OCI-LY7 (cell line): ENCODE data around the gene RNF130. TPM values are rescaled to one million over a fixed set of nuclear protein-coding genes. Genes with fewer than 3 reads are reported as not detected.

Experiments
- BruUV-seq: library from RNA; stranded (reverse); fragments of 400-500 nt; replicated peaks from 2 replicates; lab custom pipeline; 2021; lab: Mats Ljungman, UMichigan
- CTCF ChIA-PET: fragments of 300-600 bp; sonication (Branson Sonifier 250); formaldehyde crosslinking; loops from one replicate; lab custom pipeline; 2022; ENCODE audit warnings: antibody characterized with exemption; ENCODE audit not compliant: unreplicated experiment; lab: Charles Lee
- POLR2A ChIA-PET: fragments of 300-600 bp; sonication (Branson Sonifier 250); formaldehyde crosslinking; loops from one replicate; lab custom pipeline; 2022; ENCODE audit warnings: antibody characterized with exemption; lab: Charles Lee
- DNase-seq: peaks from one replicate; pipeline ENCODE4 v3.0.0-alpha.2; 2015; ENCODE audit warnings: low spot score
- H2AFZ ChIP-seq: fragments of 200-600 bp; sonication (generic), shearing (Covaris generic); 2 replicates; pipeline ENCODE4 v1.6.1; 2014; ENCODE audit warnings: mild to moderate bottlenecking, antibody characterized with exemption, low read length, moderate library complexity
- H3K27ac ChIP-seq: fragments of 200-600 bp; sonication (generic); 2 replicates; pipeline ENCODE4 v1.5.1; 2014; ENCODE audit warnings: mixed run types, low read depth, mild to moderate bottlenecking, moderate library complexity, low read length, inconsistent platforms; ENCODE audit not compliant: poor library complexity, severe bottlenecking
- H3K36me3 ChIP-seq: fragments of 200-600 bp; sonication (generic); 2 replicates; pipeline ENCODE4 v1.6.1; 2014; ENCODE audit warnings: mild to moderate bottlenecking, antibody characterized with exemption, low read length, moderate library complexity, mixed read lengths; ENCODE audit not compliant: insufficient read depth
- H3K4me1 ChIP-seq: fragments of 200-600 bp; sonication (generic); 2 replicates; pipeline ENCODE4 v1.5.1; 2014; ENCODE audit warnings: mild to moderate bottlenecking, low read length; ENCODE audit not compliant: insufficient read depth, poor library complexity, severe bottlenecking
- H3K4me2 ChIP-seq: fragments of 200-600 bp; sonication (generic); 2 replicates; pipeline ENCODE4 v1.6.1; 2014; ENCODE audit warnings: mild to moderate bottlenecking, low read length
- H3K4me3 ChIP-seq: fragments of 200-600 bp; sonication (generic); 2 replicates; pipeline ENCODE4 v1.5.1; 2014; ENCODE audit warnings: mild to moderate bottlenecking, low read depth, low read length; ENCODE audit not compliant: poor library complexity, severe bottlenecking
- H3K79me2 ChIP-seq: fragments of 200-600 bp; sonication (generic); 2 replicates; pipeline ENCODE4 v1.6.1; 2016; ENCODE audit warnings: low read depth, mild to moderate bottlenecking, low read length, moderate library complexity, mixed read lengths; ENCODE audit not compliant: insufficient read depth
- H3K9me2 ChIP-seq: fragments of 200-600 bp; sonication (generic); 2 replicates; pipeline ENCODE4 v1.6.1; 2016; ENCODE audit warnings: mild to moderate bottlenecking, low read length, mixed read lengths; ENCODE audit not compliant: insufficient read depth
- H3K9me3 ChIP-seq: fragments of 200-600 bp; sonication (generic); 2 replicates; pipeline ENCODE4 v1.6.1; 2014; ENCODE audit warnings: mild to moderate bottlenecking, mixed run types, low read length, mixed read lengths
- H4K20me1 ChIP-seq: fragments of 200-600 bp; sonication (generic); 2 replicates; pipeline ENCODE4 v1.6.1; 2014; ENCODE audit warnings: mild to moderate bottlenecking, antibody characterized with exemption, low read length, moderate library complexity, mixed read lengths; ENCODE audit not compliant: insufficient read depth
- EZH2phosphoT487 ChIP-seq: fragments of 200-600 bp; sonication (generic); IDR thresholded peaks from 2 replicates; pipeline ENCODE4 v1.6.1; 2018; ENCODE audit warnings: low read depth, borderline replicate concordance, mild to moderate bottlenecking, mixed run types, antibody characterized with exemption, low read length, moderate library complexity, mixed read lengths
- intact Hi-C: fragments of 100-400 bp; cut with micrococcal nuclease; formaldehyde crosslinking; loops from one replicate; pipeline ENCODE4 v1.10.0; 2022; ENCODE audit not compliant: unreplicated experiment
- total RNA-seq, 2 experiments: library from RNA; depleted of rRNA in 1 of 2; stranded (reverse); fragments of >200 nt in 1 of 2; shearing (Covaris generic) in 1 of 2; gene quantifications; 2 replicates each; pipeline ENCODE4 v1.2.3, GENCODE V29; 2014 to 2022
- TF ChIP-seq, protein P1 (sequence below): fragments of 200-600 bp; sonication (generic); conservative IDR thresholded peaks from 2 replicates; pipeline ENCODE4 v1.5.1; 2014; ENCODE audit warnings: mild to moderate bottlenecking, antibody characterized with exemption, low read length, moderate library complexity, mixed read lengths

RNF130 gene
- total RNA-seq, 2 experiments from 2014 or later, result 0.16 TPM; not detected in 1

DNA sequence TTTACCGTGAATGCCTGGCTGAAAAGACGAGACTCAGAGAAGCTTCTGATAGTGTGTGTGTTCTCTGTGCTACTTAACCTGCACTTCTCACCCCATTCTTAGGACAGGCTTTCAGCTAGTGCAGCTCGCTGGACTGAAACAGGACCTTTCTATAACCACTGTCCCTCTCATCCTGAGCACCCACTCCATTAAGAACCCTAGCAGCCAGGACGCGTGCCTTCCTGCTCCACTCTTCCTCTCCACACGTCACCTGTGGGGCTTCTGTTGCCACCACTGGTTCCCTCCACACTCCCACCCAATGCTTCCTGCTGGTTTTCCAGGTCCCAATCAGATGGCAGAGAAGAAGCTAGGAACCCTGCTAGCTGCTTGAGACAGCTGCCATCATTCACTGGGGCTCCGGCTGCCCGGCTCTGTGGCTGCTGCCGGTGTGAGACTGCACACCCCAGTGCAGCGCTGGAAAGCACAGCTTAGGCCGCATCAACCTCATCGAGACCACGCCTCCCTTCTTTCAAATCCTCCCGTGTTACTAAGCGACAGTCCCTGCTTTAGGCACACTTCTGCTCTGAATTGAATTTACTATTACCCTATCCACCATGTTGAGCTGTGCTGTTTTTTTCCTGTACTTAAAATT, 44.0 kb downstream of the RNF130 start:
- no TSS peak for BruUV-seq
- intact Hi-C loops, result no loop called here
- no peak overlapping the region for H3K4me2 ChIP-seq
- no peaks in the 10 kb centered on the region for H3K79me2 ChIP-seq
- H3K4me1 ChIP-seq, result no peaks in the 10 kb centered on the region
- H3K27ac ChIP-seq, result no peak overlapping the region
- H3K9me2 ChIP-seq, result no peaks in the 10 kb centered on the region
- no peak for DNase-seq
- no peaks in the 10 kb centered on the region for H3K36me3 ChIP-seq
- no peak overlapping the region for H2AFZ ChIP-seq
- ChIA-PET CTCF (no interaction called here), POLR2A (interaction anchor here (0.6 kb wide), 1 partner anchor 470 kb away, joined by 3 read pairs; no protein-coding TSS in a partner anchor)
- no peaks in the 10 kb centered on the region for H3K9me3 ChIP-seq
- no peak overlapping the region for H3K4me3 ChIP-seq
- TF ChIP-seq, protein P1, sequence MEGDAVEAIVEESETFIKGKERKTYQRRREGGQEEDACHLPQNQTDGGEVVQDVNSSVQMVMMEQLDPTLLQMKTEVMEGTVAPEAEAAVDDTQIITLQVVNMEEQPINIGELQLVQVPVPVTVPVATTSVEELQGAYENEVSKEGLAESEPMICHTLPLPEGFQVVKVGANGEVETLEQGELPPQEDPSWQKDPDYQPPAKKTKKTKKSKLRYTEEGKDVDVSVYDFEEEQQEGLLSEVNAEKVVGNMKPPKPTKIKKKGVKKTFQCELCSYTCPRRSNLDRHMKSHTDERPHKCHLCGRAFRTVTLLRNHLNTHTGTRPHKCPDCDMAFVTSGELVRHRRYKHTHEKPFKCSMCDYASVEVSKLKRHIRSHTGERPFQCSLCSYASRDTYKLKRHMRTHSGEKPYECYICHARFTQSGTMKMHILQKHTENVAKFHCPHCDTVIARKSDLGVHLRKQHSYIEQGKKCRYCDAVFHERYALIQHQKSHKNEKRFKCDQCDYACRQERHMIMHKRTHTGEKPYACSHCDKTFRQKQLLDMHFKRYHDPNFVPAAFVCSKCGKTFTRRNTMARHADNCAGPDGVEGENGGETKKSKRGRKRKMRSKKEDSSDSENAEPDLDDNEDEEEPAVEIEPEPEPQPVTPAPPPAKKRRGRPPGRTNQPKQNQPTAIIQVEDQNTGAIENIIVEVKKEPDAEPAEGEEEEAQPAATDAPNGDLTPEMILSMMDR, result no peak
- no peak for TF ChIP-seq EZH2phosphoT487
- H4K20me1 ChIP-seq, result no peaks in the 10 kb centered on the region

DNA sequence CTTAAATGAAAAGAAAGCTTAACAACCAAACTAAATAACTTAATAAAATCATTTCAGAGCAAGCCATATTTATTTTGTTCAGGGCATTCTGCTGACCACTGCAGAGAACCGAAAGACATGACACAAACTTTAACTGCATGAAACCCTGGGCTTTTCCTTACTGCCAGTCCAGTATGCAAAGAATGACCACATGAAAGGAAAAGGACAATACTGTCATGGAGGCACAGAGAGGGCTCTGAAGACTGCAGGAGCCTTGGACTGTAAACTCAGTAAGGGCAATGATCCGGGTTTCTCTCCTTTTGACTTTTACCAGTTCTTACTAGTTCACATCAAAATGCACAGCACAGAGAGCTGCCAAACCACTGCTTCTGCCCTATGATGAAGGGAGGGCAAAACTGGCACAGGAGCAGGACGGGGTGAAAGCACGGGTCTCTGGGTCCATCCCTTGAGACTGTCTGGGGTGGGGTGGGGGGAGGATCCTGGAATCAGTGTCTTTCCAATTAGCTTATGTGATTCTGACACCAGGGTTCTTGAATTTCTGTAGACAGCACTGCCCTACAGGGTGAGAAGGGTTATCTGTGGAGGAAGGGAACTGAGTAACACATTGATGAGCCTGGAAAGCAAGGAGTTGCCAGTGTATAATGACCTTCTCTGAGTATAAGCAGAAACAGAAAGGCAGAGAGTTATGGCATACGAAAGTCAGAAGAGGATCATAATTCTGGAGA, 44.7 kb downstream of the RNF130 start:
- H3K9me3 ChIP-seq, result no peaks in the 10 kb centered on the region
- POLR2A ChIA-PET, result interaction anchor here (0.6 kb wide), 1 partner anchor 471 kb away, joined by 3 read pairs; no protein-coding TSS in a partner anchor
- no peak for TF ChIP-seq EZH2phosphoT487
- TF ChIP-seq, protein P1, result no peak
- no peaks in the 10 kb centered on the region for H3K36me3 ChIP-seq
- no peaks in the 10 kb centered on the region for H4K20me1 ChIP-seq
- H2AFZ ChIP-seq, result no peak overlapping the region
- intact Hi-C loops, result no loop called here
- H3K79me2 ChIP-seq, result no peaks in the 10 kb centered on the region
- CTCF ChIA-PET, result no interaction called here
- H3K4me2 ChIP-seq, result no peak overlapping the region
- no peaks in the 10 kb centered on the region for H3K9me2 ChIP-seq
- H3K4me1 ChIP-seq, result no peaks in the 10 kb centered on the region
- H3K27ac ChIP-seq, result no peak overlapping the region
- DNase-seq, result no peak
- BruUV-seq, result no TSS peak
- H3K4me3 ChIP-seq, result no peak overlapping the region

DNA sequence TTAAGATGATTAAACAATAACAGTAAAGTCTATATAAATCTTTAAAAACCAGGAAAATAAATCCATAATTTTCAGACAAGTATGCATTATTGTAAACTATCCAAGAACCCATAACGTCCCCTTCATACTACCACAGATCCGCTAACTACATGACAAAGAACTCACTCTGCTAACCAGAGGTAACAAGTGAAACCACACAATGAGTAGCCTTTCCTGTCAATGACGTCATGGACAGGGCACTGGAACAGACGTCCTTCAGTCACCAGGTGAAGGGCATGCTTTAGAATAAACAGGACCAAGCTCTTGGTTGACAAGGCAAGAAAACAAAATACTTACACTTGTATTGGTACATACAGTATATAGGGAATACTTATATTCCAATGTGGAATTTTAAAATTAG, 45.2 kb downstream of the RNF130 start:
- no peaks in the 10 kb centered on the region for H3K4me1 ChIP-seq
- CTCF ChIA-PET, result no interaction called here
- H3K9me2 ChIP-seq, result no peaks in the 10 kb centered on the region
- intact Hi-C loops, result no loop called here
- no peak for DNase-seq
- H3K27ac ChIP-seq, result no peak overlapping the region
- H3K4me2 ChIP-seq, result no peak overlapping the region
- no peak overlapping the region for H2AFZ ChIP-seq
- H3K9me3 ChIP-seq, result no peaks in the 10 kb centered on the region
- no peaks in the 10 kb centered on the region for H3K79me2 ChIP-seq
- BruUV-seq, result no TSS peak
- POLR2A ChIA-PET, result interaction anchor here (0.9 kb wide), 1 partner anchor 369 kb away, joined by 3 read pairs; no protein-coding TSS in a partner anchor
- H3K4me3 ChIP-seq, result no peak overlapping the region
- no peaks in the 10 kb centered on the region for H4K20me1 ChIP-seq
- H3K36me3 ChIP-seq, result no peaks in the 10 kb centered on the region
- TF ChIP-seq, protein P1, result no peak
- no peak for TF ChIP-seq EZH2phosphoT487
